ENCODE results near the gene PDIA4.

PDIA4 gene

GRCh38 chr7:148975896-148976295, 52.4 kb downstream of the PDIA4 start:
- DNase-seq (ENCODE audit: low read depth in 2 of 2, low spot score in 1 of 2), result no peak

- DNase-seq (ENCODE audit: low read depth in 2 of 2, low spot score in 1 of 2), result no peak
These were observed 55.0 kb downstream of the PDIA4 start for GRCh38 chr7:148973256-148973655.

GRCh38 chr7:148972375-148972774, 55.9 kb downstream of the PDIA4 start:
- DNase-seq (ENCODE audit: low read depth in 2 of 2, low spot score in 1 of 2), result no peak

- no peak for DNase-seq (ENCODE audit: low read depth in 2 of 2, low spot score in 1 of 2)
These were observed 60.7 kb downstream of the PDIA4 start for GRCh38 chr7:148967602-148968001.

- no peak for DNase-seq (ENCODE audit: low read depth in 2 of 2, low spot score in 1 of 2)
These were observed 61.3 kb downstream of the PDIA4 start for GRCh38 chr7:148967032-148967372.

GRCh38 chr7:148964483-148965267, 63.6 kb downstream of the PDIA4 start:
- DNase-seq (ENCODE audit: low read depth in 2 of 2, low spot score in 1 of 2), result no peak

GRCh38 chr7:148963583-148964482, 64.5 kb downstream of the PDIA4 start:
- DNase-seq (ENCODE audit: low read depth in 2 of 2, low spot score in 1 of 2), result no peak

- no peak for DNase-seq (ENCODE audit: low read depth in 2 of 2, low spot score in 1 of 2)
These were observed 65.3 kb downstream of the PDIA4 start for GRCh38 chr7:148962823-148963582.

- DNase-seq (ENCODE audit: low read depth in 2 of 2, low spot score in 1 of 2), result peak in 1 of 2 donors; percentile 24
These were observed 65.9 kb downstream of the PDIA4 start for GRCh38 chr7:148962440-148962822.

GRCh38 chr7:148959726-148960125, 68.6 kb downstream of the PDIA4 start:
- DNase-seq (ENCODE audit: low read depth in 2 of 2, low spot score in 1 of 2), result no peak

GRCh38 chr7:148958061-148958460, 70.2 kb downstream of the PDIA4 start:
- no peak for DNase-seq (ENCODE audit: low read depth in 2 of 2, low spot score in 1 of 2)

- no peak for DNase-seq (ENCODE audit: low read depth in 2 of 2, low spot score in 1 of 2)
These were observed 73.5 kb downstream of the PDIA4 start for GRCh38 chr7:148954766-148955165.

GRCh38 chr7:148953676-148954075, 74.6 kb downstream of the PDIA4 start:
- no peak for DNase-seq (ENCODE audit: low read depth in 2 of 2, low spot score in 1 of 2)
